HG02623 (cell line): ENCODE data around the gene OR8B8.
"Not testable (repeated sequence)": the region's sequence is repeated elsewhere in the genome, so short reads cannot be mapped to it uniquely, and the experiment has no call there.

Source experiments
- ATAC-seq: cut with Tn5 transposase; IDR thresholded peaks from one replicate; pipeline ENCODE4 v1.9.1; 2021; ENCODE audit warnings: moderate library complexity; ENCODE audit not compliant: unreplicated experiment

OR8B8 gene

DNA sequence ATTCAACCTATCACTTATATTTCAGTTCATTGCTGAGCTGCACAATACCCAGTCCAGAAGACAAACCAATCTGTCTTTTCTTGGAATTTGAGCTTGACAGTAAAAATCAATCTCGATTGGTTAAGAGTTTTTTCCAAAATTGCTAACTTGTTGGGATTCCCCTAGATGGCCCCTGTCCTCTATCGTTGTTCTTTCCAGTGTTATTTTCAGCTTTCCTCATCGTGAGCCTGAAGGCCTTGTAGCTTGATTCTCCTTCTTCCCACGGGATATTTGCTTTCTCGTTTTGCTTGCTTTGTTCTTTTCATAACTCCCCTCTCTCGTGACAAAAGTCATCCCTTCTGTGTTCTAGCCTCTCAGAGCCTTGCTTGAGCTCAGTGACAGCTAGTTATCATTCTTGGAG, 3.1 kb downstream of the OR8B8 start:
- ATAC-seq = no peak

GRCh38 chr11:124441519-124441918, 4.0 kb downstream of the OR8B8 start:
- no peak for ATAC-seq

- ATAC-seq = no peak
These were observed 4.4 kb downstream of the OR8B8 start for GRCh38 chr11:124441081-124441480.

GRCh38 chr11:124440608-124441007, 4.9 kb downstream of the OR8B8 start:
- no peak for ATAC-seq

DNA sequence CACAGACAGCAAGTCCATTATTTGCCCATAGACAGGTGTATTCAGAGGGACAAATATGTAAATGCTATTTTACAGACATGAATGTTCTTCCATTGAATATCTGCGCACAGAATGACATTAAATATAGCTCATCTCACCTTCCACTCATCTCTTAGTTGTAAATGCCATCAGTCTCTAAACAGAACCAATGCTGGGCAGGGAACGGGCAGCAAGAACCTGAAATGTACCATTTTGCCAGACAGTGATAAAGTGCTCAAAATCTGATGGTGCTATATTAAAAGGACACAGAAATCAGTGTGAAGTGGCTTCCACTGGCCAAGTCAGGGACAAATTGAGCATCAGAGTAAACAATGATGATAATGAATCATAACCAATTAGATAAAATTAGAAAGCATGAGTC, 10.8 kb downstream of the OR8B8 start:
- ATAC-seq = no peak

DNA sequence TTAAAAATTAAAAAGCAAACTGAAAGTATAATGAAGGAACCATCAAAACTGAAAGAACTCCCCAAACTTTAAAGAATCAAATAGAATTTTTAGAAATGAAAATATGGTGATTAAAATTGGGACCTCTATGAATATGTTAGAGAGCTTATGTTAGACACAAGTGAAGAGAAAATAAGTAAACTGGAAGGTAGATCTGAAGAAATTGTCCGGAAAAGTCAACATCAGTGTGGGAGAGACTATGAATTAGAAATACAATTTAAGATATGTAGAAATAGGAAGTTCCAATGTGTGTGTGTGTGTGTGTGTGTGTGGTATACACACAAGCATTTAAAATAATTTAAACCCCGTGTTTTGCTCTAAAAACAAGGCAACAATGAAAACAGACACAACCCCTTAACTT, 15.9 kb downstream of the OR8B8 start:
- ATAC-seq = no peak

GRCh38 chr11:124424384-124424921, 21.0 kb downstream of the OR8B8 start, which contains the start of gene OR8B4:
Gene OR8B4 (minus strand): TSS chr11:124424871. CDS start chr11:124424871, 0 bp downstream.
- no peak for ATAC-seq

DNA sequence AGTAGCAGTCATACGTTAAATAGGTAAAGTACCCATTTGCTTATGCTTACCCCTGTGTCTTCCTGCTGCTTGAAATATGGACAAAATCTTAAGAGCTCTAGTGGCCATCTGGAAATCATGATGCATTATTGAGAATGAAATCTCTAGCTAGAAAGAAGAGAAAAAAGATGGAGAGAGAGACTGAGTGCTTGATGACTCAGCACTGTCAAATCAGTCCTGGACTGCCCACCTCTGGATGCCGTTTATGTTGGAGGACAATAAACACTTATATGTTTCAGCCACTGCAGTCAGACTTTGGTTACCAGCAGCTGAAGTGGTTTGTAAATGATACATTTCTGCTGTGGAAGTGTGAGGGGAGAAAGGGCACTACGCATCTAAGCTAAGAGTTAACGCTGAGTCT, 24.5 kb downstream of the OR8B8 start:
- ATAC-seq = no peak

DNA sequence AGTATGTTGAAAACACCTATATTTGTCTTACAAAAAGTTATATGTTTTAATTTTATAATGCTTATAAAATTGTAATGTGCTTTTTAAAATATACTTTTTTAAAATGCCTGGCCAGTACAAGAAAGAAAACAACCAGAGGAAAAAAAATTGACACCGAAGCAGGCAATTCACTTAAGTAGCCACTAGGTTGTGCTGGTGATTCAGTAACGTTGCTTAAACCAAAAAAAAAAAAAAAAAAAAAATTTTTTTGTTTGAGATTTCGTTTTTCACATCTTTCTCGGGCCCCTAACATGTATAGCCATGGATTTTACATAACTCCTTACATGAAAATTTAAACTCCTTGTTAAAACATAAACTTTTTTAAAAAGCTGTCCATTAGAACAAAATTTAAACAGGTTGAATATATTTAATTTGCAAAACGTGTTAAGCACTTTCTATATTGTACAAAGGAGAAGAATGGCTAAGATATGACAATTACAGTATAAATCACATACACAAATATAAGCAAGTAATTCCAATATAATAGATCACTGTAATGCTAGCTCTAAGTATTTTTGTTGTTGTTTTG, 30.1 kb downstream of the OR8B8 start:
- no peak for ATAC-seq

- ATAC-seq = no peak
These were observed 35.6 kb downstream of the OR8B8 start for GRCh38 chr11:124409906-124410305.

- ATAC-seq = no peak
These were observed 39.9 kb downstream of the OR8B8 start for GRCh38 chr11:124405581-124405980.

GRCh38 chr11:124403186-124403585, 42.3 kb downstream of the OR8B8 start:
- ATAC-seq = not testable (repeated sequence)

- ATAC-seq = peak; percentile 87
These were observed 43.1 kb downstream of the OR8B8 start for GRCh38 chr11:124402326-124402922.

DNA sequence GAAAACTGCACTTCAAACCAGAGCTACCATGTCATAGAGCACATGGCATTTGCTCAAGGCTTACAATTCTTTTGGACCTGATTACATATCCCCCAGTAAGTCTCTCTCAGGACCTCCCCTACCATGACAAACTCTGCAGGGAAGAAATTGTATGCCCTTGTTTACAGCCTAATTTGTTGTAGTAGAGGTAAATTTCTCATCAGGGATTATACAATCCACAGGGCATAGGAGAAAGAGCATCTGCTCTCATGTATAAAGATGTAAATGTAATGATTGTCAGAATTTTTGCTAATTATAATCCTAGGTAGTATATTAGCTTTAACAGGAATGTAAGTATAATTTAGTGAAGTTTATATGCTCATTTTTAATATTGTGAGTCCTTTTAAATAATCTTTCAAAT, 46.6 kb downstream of the OR8B8 start, which contains the start of gene OR8B3:
Gene OR8B3, minus strand, starts transcription at position 101 of the 400 bp plus-strand sequence. CDS start 1,673 bp downstream, outside the sequence.
- no peak for ATAC-seq

- not testable (repeated sequence) for ATAC-seq
These were observed 48.6 kb downstream of the OR8B8 start for GRCh38 chr11:124396847-124397246.

DNA sequence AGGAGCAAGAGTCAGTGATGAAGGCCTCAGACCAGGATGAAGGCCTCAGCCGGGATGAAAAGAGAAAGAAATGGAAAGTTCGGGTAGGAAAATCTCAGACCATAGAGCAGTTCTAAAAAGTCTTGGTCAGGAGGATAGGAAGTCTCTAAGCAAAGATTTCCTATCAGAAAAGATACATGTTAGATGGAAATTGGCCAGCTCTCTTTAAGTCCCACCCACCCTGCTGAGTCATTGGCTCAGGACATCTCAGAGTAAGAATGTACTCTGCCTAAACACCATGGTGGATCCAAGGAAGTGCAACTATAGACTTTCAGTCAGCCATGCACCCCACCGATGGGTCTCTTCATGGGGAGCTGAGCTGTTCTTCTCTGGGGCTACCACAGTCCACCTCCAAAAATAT, 51.1 kb downstream of the OR8B8 start:
- ATAC-seq = no peak
